ENCODE data around the gene DENND1A.

DENND1A gene

GRCh38 chr9:123691765-123692303, 238.1 kb downstream of the DENND1A start:
- no peak for DNase-seq (ENCODE audit: low read depth)
- TF ChIP-seq CTCF (IDR thresholded peaks at IDR 0.05; ENCODE audit: insufficient read depth, low read depth, low read length, missing control alignments) = no peak
- H3K4me3 ChIP-seq (ENCODE audit: low read length) = no peak overlapping the region

- no peak for TF ChIP-seq CTCF (IDR thresholded peaks at IDR 0.05; ENCODE audit: insufficient read depth, low read depth, low read length, missing control alignments)
- DNase-seq (ENCODE audit: low read depth) = peak; percentile 41
- H3K4me3 ChIP-seq (ENCODE audit: low read length) = no peak overlapping the region
These were observed 240.1 kb downstream of the DENND1A start for GRCh38 chr9:123689701-123690428.

GRCh38 chr9:123687246-123687751, 242.6 kb downstream of the DENND1A start:
- TF ChIP-seq CTCF (IDR thresholded peaks at IDR 0.05; ENCODE audit: insufficient read depth, low read depth, low read length, missing control alignments) = no peak
- H3K4me3 ChIP-seq (ENCODE audit: low read length) = no peak overlapping the region
- DNase-seq (ENCODE audit: low read depth) = no peak

GRCh38 chr9:123686829-123687192, 243.1 kb downstream of the DENND1A start:
- no peak for DNase-seq (ENCODE audit: low read depth)
- no peak for TF ChIP-seq CTCF (IDR thresholded peaks at IDR 0.05; ENCODE audit: insufficient read depth, low read depth, low read length, missing control alignments)
- no peak overlapping the region for H3K4me3 ChIP-seq (ENCODE audit: low read length)

GRCh38 chr9:123686131-123686828, 243.6 kb downstream of the DENND1A start:
- DNase-seq (ENCODE audit: low read depth) = peak; percentile 57
- TF ChIP-seq CTCF (IDR thresholded peaks at IDR 0.05; ENCODE audit: insufficient read depth, low read depth, low read length, missing control alignments) = no peak
- no peak overlapping the region for H3K4me3 ChIP-seq (ENCODE audit: low read length)

GRCh38 chr9:123685489-123686083, 244.3 kb downstream of the DENND1A start:
- no peak for DNase-seq (ENCODE audit: low read depth)
- TF ChIP-seq CTCF (IDR thresholded peaks at IDR 0.05; ENCODE audit: insufficient read depth, low read depth, low read length, missing control alignments) = no peak

More at GRCh38 chr9:123685489-123686083, 244.3 kb downstream of the DENND1A start:
- no peak overlapping the region for H3K4me3 ChIP-seq (ENCODE audit: low read length)
